GM20000 (cell line): ENCODE measurements around the gene NACC2.

Source experiments
- DNase-seq: peaks from one replicate; pipeline ENCODE4 v3.0.0; 2012; ENCODE audit warnings: low spot score
- CTCF ChIP-seq: IDR thresholded peaks from 2 replicates; pipeline ENCODE4 v1.5.1; 2012; ENCODE audit warnings: mild to moderate bottlenecking, control low read depth; ENCODE audit errors: extremely low read depth, missing control alignments

Gene NACC2

GRCh38 chr9:136119061-136119882 is 24.2 kb upstream of the NACC2 start:
- TF ChIP-seq CTCF = no peak
- DNase-seq = peak; percentile 49

GRCh38 chr9:136118320-136119060 is 23.4 kb upstream of the NACC2 start, which contains the start of gene TMEM250:
TSS of gene TMEM250 (minus strand) at chr9:136118875. CDS start at chr9:136116900, 1,975 bp downstream.
- TF ChIP-seq CTCF = no peak
- peak; percentile 99 for DNase-seq

- no peak for TF ChIP-seq CTCF
- DNase-seq = peak; percentile 41
These were observed 22.8 kb upstream of the NACC2 start for GRCh38 chr9:136117916-136118319.

GRCh38 chr9:136117291-136117915 is 22.3 kb upstream of the NACC2 start:
- TF ChIP-seq CTCF = no peak
- DNase-seq = peak; percentile 63

- TF ChIP-seq CTCF = no peak
- no peak for DNase-seq
These were observed 21.4 kb upstream of the NACC2 start for GRCh38 chr9:136116360-136117098.

GRCh38 chr9:136115641-136116359 is 20.7 kb upstream of the NACC2 start:
- TF ChIP-seq CTCF = no peak
- DNase-seq = no peak
